ELR (cell line): Measurements from ENCODE around the gene H2AZ1.
"Not testable (repeated sequence)": the region's sequence is repeated elsewhere in the genome, so short reads cannot be mapped to it uniquely, and the experiment has no call there.

Source experiments
- DNase-seq: peaks from one replicate; pipeline ENCODE4 v3.0.0-alpha.2; 2015; ENCODE audit warnings: low read depth

The H2AZ1 gene

GRCh38 chr4:99949999-99950912 is at the start of gene H2AZ1:
TSS of gene H2AZ1 (minus strand) at chr4:99950275. CDS start at chr4:99950170, 105 bp downstream.
- DNase-seq, result peak; percentile 99

GRCh38 chr4:99998062-99998867 is 48.2 kb upstream of the H2AZ1 start:
- DNase-seq, result peak; percentile 73

- DNase-seq, result no peak
Observed at GRCh38 chr4:99991741-99992140, 41.7 kb upstream of the H2AZ1 start.

- DNase-seq, result no peak
Observed at GRCh38 chr4:99987681-99988080, 37.6 kb upstream of the H2AZ1 start.

GRCh38 chr4:99986792-99987191 is 36.7 kb upstream of the H2AZ1 start:
- no peak for DNase-seq

- DNase-seq, result no peak
Observed at GRCh38 chr4:99983289-99983943, 33.3 kb upstream of the H2AZ1 start.

GRCh38 chr4:99979872-99980271 is 29.8 kb upstream of the H2AZ1 start:
- peak; percentile 86 for DNase-seq

GRCh38 chr4:99971453-99972111 is 21.5 kb upstream of the H2AZ1 start:
- no peak for DNase-seq

- peak; percentile 87 for DNase-seq
Observed at GRCh38 chr4:99968330-99968729, 18.3 kb upstream of the H2AZ1 start.

GRCh38 chr4:99966692-99967091 is 16.6 kb upstream of the H2AZ1 start:
- peak; percentile 57 for DNase-seq

- DNase-seq, result peak; percentile 16
Observed at GRCh38 chr4:99965674-99966350, 15.7 kb upstream of the H2AZ1 start.

GRCh38 chr4:99965173-99965572 is 15.1 kb upstream of the H2AZ1 start:
- no peak for DNase-seq

- DNase-seq, result no peak
Observed at GRCh38 chr4:99961711-99962110, 11.6 kb upstream of the H2AZ1 start.

- peak; percentile 25 for DNase-seq
Observed at GRCh38 chr4:99960648-99961047, 10.6 kb upstream of the H2AZ1 start.

- not testable (repeated sequence) for DNase-seq
Observed at GRCh38 chr4:99958207-99958606, 8.1 kb upstream of the H2AZ1 start.

- DNase-seq, result no peak
Observed at GRCh38 chr4:99950913-99951254, 809 bp upstream of the H2AZ1 start.

- peak; percentile 95 for DNase-seq
Observed at GRCh38 chr4:99949034-99949998, 759 bp downstream of the H2AZ1 start.

- DNase-seq, result peak; percentile 26
Observed at GRCh38 chr4:99947608-99948007, 2.5 kb downstream of the H2AZ1 start.

- DNase-seq, result no peak
Observed at GRCh38 chr4:99947190-99947578, 2.9 kb downstream of the H2AZ1 start.
